CD4-positive, alpha-beta T cell (primary cell): ENCODE measurements around the gene HIRIP3. TPM values are rescaled to one million over a fixed set of nuclear protein-coding genes. Genes with fewer than 3 reads are reported as not detected.

Source experiments
- ATAC-seq: fragments of 200-7000 bp; cut with Tn5 transposase; one replicate; pipeline ENCODE4 v1.10.0; 2022; ENCODE audit warnings: mild to moderate bottlenecking; ENCODE audit not compliant: poor library complexity
- CTCF ChIA-PET: fragments of 350-600 bp; sonication (Branson Sonifier 250); formaldehyde crosslinking; loops from one replicate; lab custom pipeline; 2021; ENCODE audit warnings: antibody characterized with exemption, inconsistent platforms; lab: Charles Lee
- POLR2A ChIA-PET: fragments of 350-600 bp; sonication (Branson Sonifier 250); formaldehyde crosslinking; loops from one replicate; lab custom pipeline; 2021; ENCODE audit warnings: antibody characterized with exemption, inconsistent platforms; lab: Charles Lee
- DNase-seq, 14 experiments: peaks; one replicate each; pipeline ENCODE4 v3.0.0-alpha.2; 2013 to 2020; ENCODE audit warnings: mixed read lengths in 2 of 14
- H3K27ac ChIP-seq, 2 donors: one replicate each; pipeline versions ENCODE4 v1.5.1 to v1.7.0; 2013; ENCODE audit warnings: low read length in 2 of 2, low read depth in 1 of 2, mild to moderate bottlenecking in 1 of 2
- H3K27me3 ChIP-seq, 2 experiments: 1 replicate in 1 of 2; 2 replicates in 1 of 2; pipeline versions ENCODE4 v1.6.1 to v1.7.0; 2013; ENCODE audit warnings: low read length in 2 of 2, control low read depth in 1 of 2, mild to moderate bottlenecking in 1 of 2, moderate library complexity in 1 of 2; ENCODE audit not compliant: insufficient read depth in 2 of 2, control insufficient read depth in 1 of 2
- H3K36me3 ChIP-seq: one replicate; pipeline ENCODE4 v1.6.1; 2013; ENCODE audit warnings: low read length, control low read depth; ENCODE audit not compliant: insufficient read depth
- H3K4me1 ChIP-seq: one replicate; pipeline ENCODE4 v1.6.1; 2013; ENCODE audit warnings: low read length, control low read depth; ENCODE audit not compliant: insufficient read depth
- H3K4me3 ChIP-seq: one replicate; pipeline ENCODE4 v1.5.1; 2013; ENCODE audit warnings: mild to moderate bottlenecking, low read length, moderate library complexity
- H3K9me3 ChIP-seq, 2 experiments: 1 replicate in 1 of 2; 2 replicates in 1 of 2; pipeline versions ENCODE4 v1.6.1 to v1.7.0; 2013; ENCODE audit warnings: low read length in 2 of 2, mild to moderate bottlenecking in 2 of 2, control low read depth in 1 of 2, moderate library complexity in 1 of 2; ENCODE audit not compliant: control insufficient read depth in 1 of 2, insufficient read depth in 1 of 2
- H3K27ac Mint-ChIP-seq: one replicate; pipeline ENCODE4 v1.8.0; 2020; ENCODE audit warnings: mixed read lengths
- H3K27me3 Mint-ChIP-seq: one replicate; pipeline ENCODE4 v1.8.0; 2021; ENCODE audit warnings: mixed read lengths
- H3K36me3 Mint-ChIP-seq: one replicate; pipeline ENCODE4 v1.8.0; 2021; ENCODE audit warnings: low read depth, mixed read lengths
- H3K4me1 Mint-ChIP-seq: one replicate; pipeline ENCODE4 v1.8.0; 2021; ENCODE audit warnings: low read depth, mixed read lengths
- H3K4me3 Mint-ChIP-seq: one replicate; pipeline ENCODE4 v1.8.0; 2020; ENCODE audit warnings: mild to moderate bottlenecking, mixed read lengths
- H3K9me3 Mint-ChIP-seq: one replicate; pipeline ENCODE4 v1.8.0; 2020; ENCODE audit warnings: mixed read lengths
- intact Hi-C, 2 experiments: fragments of 100-400 bp; cut with DNase I in 1 of 2; cut with micrococcal nuclease in 1 of 2; formaldehyde crosslinking; loops; one replicate each; pipeline versions ENCODE4 v1.15.1 to v1.9.0; 2023 to 2025; cut with DNase I, micrococcal nuclease
- total RNA-seq, 174 experiments: library from RNA in 2 of 174; stranded (reverse) in 2 of 174; gene quantifications; one replicate each; pipeline ENCODE4 v1.2.3 and lab custom pipeline; 2021 to 2026
- TF ChIP-seq, protein P1 (sequence below): fragments of 200-600 bp; IDR thresholded peaks from one replicate; pipeline ENCODE4 v1.8.0; 2022; ENCODE audit warnings: antibody characterized with exemption, mild to moderate bottlenecking

The HIRIP3 gene
- total RNA-seq, 2 experiments from 2014 or later, result 8.5 to 11.8 TPM

DNA sequence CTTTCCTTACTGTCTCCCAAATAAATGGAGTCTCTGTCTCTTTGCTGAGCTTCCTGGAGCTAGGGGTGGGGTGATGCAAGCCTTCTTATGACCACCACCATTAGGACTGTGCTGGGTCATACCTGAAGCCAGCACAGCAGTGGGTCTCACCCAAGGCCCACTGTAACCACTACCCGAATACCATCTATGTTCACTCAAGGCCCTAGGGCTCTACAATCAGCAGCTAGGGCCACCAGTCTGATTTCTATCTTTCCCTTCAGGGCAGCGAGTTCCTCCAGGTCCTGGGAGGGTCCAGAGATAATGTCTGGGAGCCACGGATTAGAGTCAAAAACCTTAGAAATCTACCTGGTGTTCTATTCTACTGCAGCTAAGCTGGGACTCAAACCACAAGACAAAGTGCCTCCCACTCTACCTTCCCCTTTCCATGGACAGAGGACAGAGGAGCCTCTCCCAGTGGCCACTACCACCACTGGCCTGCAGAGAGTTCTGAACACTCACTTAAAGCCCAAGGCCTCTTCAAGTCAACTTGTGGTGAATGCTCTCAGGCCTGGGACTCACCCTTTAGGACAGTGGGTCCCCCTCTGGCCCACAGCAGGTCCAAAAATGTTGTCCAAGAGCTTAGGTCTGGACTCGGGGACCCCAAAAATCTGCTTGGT, 44.5 kb downstream of the HIRIP3 start:
- no peaks in the 10 kb centered on the region for H3K4me1 Mint-ChIP-seq

DNA sequence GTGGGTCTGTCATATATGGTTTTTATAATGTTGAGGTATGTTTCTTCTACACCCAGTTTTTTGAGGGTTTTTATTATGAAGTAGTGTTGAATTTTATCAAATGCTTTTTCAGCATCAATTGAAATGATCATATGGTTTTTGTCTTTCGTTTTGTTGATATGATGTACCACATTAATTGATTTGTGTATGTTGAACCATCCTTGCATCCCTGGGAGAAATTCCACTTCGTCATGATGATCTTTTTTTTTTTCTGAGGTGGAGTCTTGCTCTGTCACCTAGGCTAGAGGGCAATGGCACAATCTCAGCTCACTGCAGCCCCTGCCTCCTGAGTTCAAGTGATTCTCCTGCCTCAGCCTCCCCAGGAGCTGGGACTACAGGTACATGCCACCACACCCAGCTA, 47.5 kb downstream of the HIRIP3 start:
- peaks cover under 1% of the 10 kb centered on the region for H3K4me1 Mint-ChIP-seq
- ATAC-seq, result no peak

More for the DNA sequence above, 44.5 kb downstream of the HIRIP3 start:
- intact Hi-C loops, result no loop called here
- Histone ChIP-seq H3K4me3 (no peak overlapping the region), H3K4me1 (no peaks in the 10 kb centered on the region), H3K27me3 (no peaks in the 10 kb centered on the region), H3K36me3 (no peaks in the 10 kb centered on the region), H3K27ac (no peak overlapping the region), H3K9me3 (peaks cover 0 to 5% of the 10 kb centered on the region in 2 experiments)
- ATAC-seq, result no peak
- DNase-seq, result no peak
- H3K27me3 Mint-ChIP-seq, result no peaks in the 10 kb centered on the region
- no peak overlapping the region for H3K27ac Mint-ChIP-seq
- no peaks in the 10 kb centered on the region for H3K36me3 Mint-ChIP-seq
- ChIA-PET POLR2A (no interaction called here), CTCF (no interaction called here)
- TF ChIP-seq, protein P1, sequence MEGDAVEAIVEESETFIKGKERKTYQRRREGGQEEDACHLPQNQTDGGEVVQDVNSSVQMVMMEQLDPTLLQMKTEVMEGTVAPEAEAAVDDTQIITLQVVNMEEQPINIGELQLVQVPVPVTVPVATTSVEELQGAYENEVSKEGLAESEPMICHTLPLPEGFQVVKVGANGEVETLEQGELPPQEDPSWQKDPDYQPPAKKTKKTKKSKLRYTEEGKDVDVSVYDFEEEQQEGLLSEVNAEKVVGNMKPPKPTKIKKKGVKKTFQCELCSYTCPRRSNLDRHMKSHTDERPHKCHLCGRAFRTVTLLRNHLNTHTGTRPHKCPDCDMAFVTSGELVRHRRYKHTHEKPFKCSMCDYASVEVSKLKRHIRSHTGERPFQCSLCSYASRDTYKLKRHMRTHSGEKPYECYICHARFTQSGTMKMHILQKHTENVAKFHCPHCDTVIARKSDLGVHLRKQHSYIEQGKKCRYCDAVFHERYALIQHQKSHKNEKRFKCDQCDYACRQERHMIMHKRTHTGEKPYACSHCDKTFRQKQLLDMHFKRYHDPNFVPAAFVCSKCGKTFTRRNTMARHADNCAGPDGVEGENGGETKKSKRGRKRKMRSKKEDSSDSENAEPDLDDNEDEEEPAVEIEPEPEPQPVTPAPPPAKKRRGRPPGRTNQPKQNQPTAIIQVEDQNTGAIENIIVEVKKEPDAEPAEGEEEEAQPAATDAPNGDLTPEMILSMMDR, result no peak
- peaks cover 2% of the 10 kb centered on the region for H3K9me3 Mint-ChIP-seq
- H3K4me3 Mint-ChIP-seq, result no peak overlapping the region

DNA sequence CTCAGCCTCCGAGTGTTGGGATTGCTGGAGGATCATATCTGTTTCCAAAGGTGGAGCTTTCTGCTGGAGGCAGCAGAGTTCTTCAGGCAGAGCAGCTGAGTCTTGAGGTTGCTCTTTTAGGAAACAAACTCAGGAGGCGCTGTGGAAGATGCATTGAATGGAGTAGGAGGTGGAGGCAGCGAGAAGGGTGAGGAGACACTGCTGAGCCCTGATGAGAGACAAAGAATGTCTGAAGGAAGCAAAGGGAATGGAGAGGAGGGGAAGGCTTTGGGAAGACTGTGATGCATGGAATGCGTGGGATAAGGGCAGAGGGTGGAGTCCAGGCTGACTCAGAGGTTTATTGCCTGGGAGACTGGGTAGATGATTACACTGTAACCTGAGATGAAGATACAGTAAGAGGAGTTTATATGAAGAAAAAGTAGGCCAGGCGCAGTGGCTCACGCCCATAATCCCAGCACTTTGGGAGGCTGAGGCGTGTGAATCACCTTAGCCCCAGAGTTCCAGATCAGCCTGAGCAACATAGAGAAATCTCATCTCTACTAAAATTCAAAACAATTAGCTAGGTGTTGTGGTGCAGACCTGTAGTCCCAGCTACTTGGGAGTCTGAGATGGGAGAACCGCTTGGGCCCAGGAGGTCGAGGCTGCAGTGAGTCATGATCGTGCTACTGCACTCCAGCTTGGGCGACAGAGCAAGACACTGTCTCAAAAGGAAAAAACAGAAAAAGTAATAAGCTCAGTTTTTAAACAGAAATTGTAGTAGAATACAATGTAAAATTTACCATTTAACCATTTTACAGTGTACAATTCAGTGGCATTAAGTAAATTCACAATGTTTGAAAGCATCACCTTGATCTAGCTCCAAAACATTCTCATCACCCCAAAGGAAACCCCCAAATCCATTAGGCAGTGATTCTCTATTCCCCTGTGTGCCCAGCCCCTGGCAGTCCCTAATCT, 51.3 kb downstream of the HIRIP3 start:
- no peak overlapping the region for H3K4me3 Mint-ChIP-seq
- intact Hi-C loops, result no loop called here
- H3K27me3 Mint-ChIP-seq, result no peaks in the 10 kb centered on the region
- H3K27ac Mint-ChIP-seq, result no peak overlapping the region
- Histone ChIP-seq H3K9me3 (peaks cover 0 to 4% of the 10 kb centered on the region in 2 experiments), H3K4me1 (no peaks in the 10 kb centered on the region), H3K4me3 (no peak overlapping the region), H3K27ac (no peak overlapping the region), H3K36me3 (no peaks in the 10 kb centered on the region), H3K27me3 (peaks cover 0 to 3% of the 10 kb centered on the region in 2 experiments)
- no peaks in the 10 kb centered on the region for H3K36me3 Mint-ChIP-seq
- TF ChIP-seq, protein P1, result no peak
- H3K9me3 Mint-ChIP-seq, result no peaks in the 10 kb centered on the region
- peaks cover 4% of the 10 kb centered on the region for H3K4me1 Mint-ChIP-seq
- ChIA-PET POLR2A (no interaction called here), CTCF (interaction anchor here (0.6 to 1.3 kb wide), 3 partner anchors 17 to 396 kb away, joined by 3 read pairs; partner anchors contain the start of gene TMEM219)
- ATAC-seq (no peak), DNase-seq (no peak)

More for the DNA sequence above, 47.5 kb downstream of the HIRIP3 start:
- no peak overlapping the region for H3K4me3 ChIP-seq
- CTCF ChIA-PET, result interaction anchor here (1.1 kb wide), 1 partner anchor 14 kb away, joined by 3 read pairs; the partner anchor contains the start of gene TMEM219
- no peak for DNase-seq
- no peaks in the 10 kb centered on the region for H3K36me3 ChIP-seq
- Mint-ChIP-seq H3K27me3 (no peaks in the 10 kb centered on the region), H3K36me3 (no peaks in the 10 kb centered on the region), H3K4me3 (no peak overlapping the region), H3K27ac (no peak overlapping the region), H3K9me3 (peaks cover 2% of the 10 kb centered on the region)
- intact Hi-C loops, result no loop called here
- H3K27me3 ChIP-seq, result no peaks in the 10 kb centered on the region
- TF ChIP-seq, protein P1, result no peak
- POLR2A ChIA-PET, result no interaction called here
- peaks cover 0 to 5% of the 10 kb centered on the region in 2 experiments for H3K9me3 ChIP-seq
- H3K4me1 ChIP-seq, result no peaks in the 10 kb centered on the region
- no peak overlapping the region for H3K27ac ChIP-seq

Other genes starting within 250 kb of the HIRIP3 start
- 100 to 1,000 TPM; 250 to 261 TPM for gene C16orf54, start 249.6 kb downstream of the HIRIP3 start, total RNA-seq
- gene ZG16, start 217.4 kb downstream of the HIRIP3 start, total RNA-seq, result not detected
- 100 to 1,000 TPM in 1 of 2 experiments, 10 to 100 TPM in 1; 99.0 to 101 TPM for gene KIF22, start 204.9 kb downstream of the HIRIP3 start, total RNA-seq
- gene MAZ, start 189.1 kb downstream of the HIRIP3 start, total RNA-seq, result 100 to 1,000 TPM; 251 to 253 TPM
- gene PRRT2, start 183.4 kb downstream of the HIRIP3 start, total RNA-seq, result 1 to 10 TPM; 2.2 to 2.3 TPM
- 10 to 100 TPM; 20.3 TPM for gene PAGR1, start 179.5 kb downstream of the HIRIP3 start, total RNA-seq
- gene MVP, start 175.2 kb downstream of the HIRIP3 start, total RNA-seq, result 100 to 1,000 TPM; 115 to 118 TPM
- gene CDIPT, start 132.4 kb downstream of the HIRIP3 start, total RNA-seq, result 10 to 100 TPM; 25.7 to 27.0 TPM
- gene SEZ6L2, start 96.1 kb downstream of the HIRIP3 start, total RNA-seq, result not detected
- gene ASPHD1, start 95.1 kb downstream of the HIRIP3 start, total RNA-seq, result not detected
- gene KCTD13, start 69.4 kb downstream of the HIRIP3 start, total RNA-seq, result 10 to 100 TPM; 40.0 to 43.8 TPM
- 10 to 100 TPM; 56.9 to 63.3 TPM for gene TMEM219, start 33.5 kb downstream of the HIRIP3 start, total RNA-seq
- gene TAOK2, start 21.7 kb downstream of the HIRIP3 start, total RNA-seq, result 10 to 100 TPM; 13.1 to 14.1 TPM
- 10 to 100 TPM; 54.6 to 57.6 TPM for gene INO80E, start 624 bp upstream of the HIRIP3 start, total RNA-seq
- under 1 TPM; 0.14 TPM for gene DOC2A, start 15.4 kb upstream of the HIRIP3 start, total RNA-seq
- not detected for gene C16orf92, start 27.6 kb upstream of the HIRIP3 start, total RNA-seq
- gene TLCD3B, start 35.7 kb upstream of the HIRIP3 start, total RNA-seq, result not detected
- gene ALDOA, start 70.1 kb upstream of the HIRIP3 start, total RNA-seq, result 100 to 1,000 TPM; 390 to 396 TPM
- 10 to 100 TPM; 83.9 to 87.3 TPM for gene PPP4C, start 80.4 kb upstream of the HIRIP3 start, total RNA-seq
- under 1 TPM; 0.42 to 0.47 TPM for gene TBX6, start 96.3 kb upstream of the HIRIP3 start, total RNA-seq
- gene YPEL3, start 100.6 kb upstream of the HIRIP3 start, total RNA-seq, result 100 to 1,000 TPM; 154 to 166 TPM
- gene GDPD3, start 117.9 kb upstream of the HIRIP3 start, total RNA-seq, result 1 to 10 TPM; 5.2 to 6.4 TPM
- gene MAPK3, start 127.6 kb upstream of the HIRIP3 start, total RNA-seq, result 10 to 100 TPM; 49.0 to 51.5 TPM
- gene CORO1A, start 188.0 kb upstream of the HIRIP3 start, total RNA-seq, result 100 to 1,000 TPM; 411 to 416 TPM
- gene BOLA2B, start 198.0 kb upstream of the HIRIP3 start, total RNA-seq, result 10 to 100 TPM; 41.3 to 46.3 TPM
- gene SLX1A, start 198.3 kb upstream of the HIRIP3 start, total RNA-seq, result 10 to 100 TPM; 18.4 to 28.0 TPM
- 10 to 100 TPM; 15.0 to 16.1 TPM for gene SULT1A3, start 203.6 kb upstream of the HIRIP3 start, total RNA-seq